PC-3 (cell line): ENCODE measurements around the gene WNT7A.

ENCODE experiments used
- EZH2 ChIP-seq: fragments of 300-600 bp; sonication (generic); IDR thresholded peaks from one replicate; pipeline ENCODE4 v1.6.1; 2017; ENCODE audit warnings: antibody characterized with exemption, mild to moderate bottlenecking, low read length; ENCODE audit not compliant: unreplicated experiment
- EZH2phosphoT487 ChIP-seq: fragments of 300-600 bp; sonication (generic); IDR thresholded peaks from 2 replicates; pipeline ENCODE4 v1.6.1; 2018; ENCODE audit warnings: mild to moderate bottlenecking, antibody characterized with exemption, low read length, borderline replicate concordance
- TF ChIP-seq, protein P1 (sequence below): fragments of 300-600 bp; sonication (generic); conservative IDR thresholded peaks from 2 replicates; pipeline ENCODE4 v1.5.1; 2017; ENCODE audit warnings: antibody characterized with exemption, low read depth, mild to moderate bottlenecking, low read length

GRCh38 chr3:13898346-13898745 is 18.5 kb upstream of the WNT7A start:
- TF ChIP-seq, protein P1, sequence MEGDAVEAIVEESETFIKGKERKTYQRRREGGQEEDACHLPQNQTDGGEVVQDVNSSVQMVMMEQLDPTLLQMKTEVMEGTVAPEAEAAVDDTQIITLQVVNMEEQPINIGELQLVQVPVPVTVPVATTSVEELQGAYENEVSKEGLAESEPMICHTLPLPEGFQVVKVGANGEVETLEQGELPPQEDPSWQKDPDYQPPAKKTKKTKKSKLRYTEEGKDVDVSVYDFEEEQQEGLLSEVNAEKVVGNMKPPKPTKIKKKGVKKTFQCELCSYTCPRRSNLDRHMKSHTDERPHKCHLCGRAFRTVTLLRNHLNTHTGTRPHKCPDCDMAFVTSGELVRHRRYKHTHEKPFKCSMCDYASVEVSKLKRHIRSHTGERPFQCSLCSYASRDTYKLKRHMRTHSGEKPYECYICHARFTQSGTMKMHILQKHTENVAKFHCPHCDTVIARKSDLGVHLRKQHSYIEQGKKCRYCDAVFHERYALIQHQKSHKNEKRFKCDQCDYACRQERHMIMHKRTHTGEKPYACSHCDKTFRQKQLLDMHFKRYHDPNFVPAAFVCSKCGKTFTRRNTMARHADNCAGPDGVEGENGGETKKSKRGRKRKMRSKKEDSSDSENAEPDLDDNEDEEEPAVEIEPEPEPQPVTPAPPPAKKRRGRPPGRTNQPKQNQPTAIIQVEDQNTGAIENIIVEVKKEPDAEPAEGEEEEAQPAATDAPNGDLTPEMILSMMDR = no peak
- no peak for TF ChIP-seq EZH2phosphoT487
- no peak for TF ChIP-seq EZH2
